CD14-positive monocyte (primary cell): ENCODE data around the gene RFX1. TPM values are rescaled to one million over a fixed set of nuclear protein-coding genes. Genes with fewer than 3 reads are reported as not detected.

Source experiments
- DNase-seq, 3 donors: peaks; one replicate each; pipeline ENCODE4 v3.0.0-alpha.2; 2011 to 2022
- H2AFZ ChIP-seq: 2 replicates; pipeline ENCODE4 v1.6.0; 2012; ENCODE audit warnings: mild to moderate bottlenecking, low read depth, low read length, inconsistent platforms; ENCODE audit not compliant: insufficient read depth, poor library complexity, severe bottlenecking
- H3K27ac ChIP-seq, 2 donors: 1 replicate in 1 of 2; 2 replicates in 1 of 2; pipeline ENCODE4 v1.5.1; 2012 to 2013; ENCODE audit warnings: low read length in 2 of 2, control low read depth in 1 of 2, inconsistent platforms in 1 of 2, low read depth in 1 of 2, mild to moderate bottlenecking in 1 of 2
- H3K27me3 ChIP-seq, 2 donors: one replicate each; pipeline versions ENCODE4 v1.6.0 to v1.6.1; 2011 to 2013; ENCODE audit warnings: low read length in 2 of 2; ENCODE audit not compliant: control insufficient read depth in 2 of 2, insufficient read depth in 2 of 2
- H3K36me3 ChIP-seq, 2 donors: replicated peaks in 1 of 2; 1 replicate in 1 of 2; 2 replicates in 1 of 2; pipeline versions ENCODE4 v1.5.1 to v1.6.1; 2012 to 2013; ENCODE audit warnings: low read length in 2 of 2, control low read depth in 1 of 2, inconsistent platforms in 1 of 2, mild to moderate bottlenecking in 1 of 2; ENCODE audit not compliant: insufficient read depth in 2 of 2, control insufficient read depth in 1 of 2
- H3K4me1 ChIP-seq, 2 donors: 1 replicate in 1 of 2; 2 replicates in 1 of 2; pipeline versions ENCODE4 v1.5.1 to v1.6.1; 2012 to 2013; ENCODE audit warnings: low read length in 2 of 2, control low read depth in 1 of 2, inconsistent platforms in 1 of 2, mild to moderate bottlenecking in 1 of 2, moderate library complexity in 1 of 2; ENCODE audit not compliant: insufficient read depth in 2 of 2, control insufficient read depth in 1 of 2
- H3K4me2 ChIP-seq: replicated peaks from 2 replicates; pipeline ENCODE3; 2012; ENCODE audit warnings: low read length, moderate library complexity, mild to moderate bottlenecking; ENCODE audit not compliant: poor library complexity, severe bottlenecking; ENCODE audit errors: extremely low read depth
- H3K4me3 ChIP-seq, 3 experiments: fragments of 200-600 bp in 1 of 3; sonication (generic) in 1 of 3; replicated peaks in 1 of 3; 1 replicate in 2 of 3; 2 replicates in 1 of 3; pipeline ENCODE4 v1.5.1; 2011 to 2013; ENCODE audit warnings: low read length in 3 of 3, mild to moderate bottlenecking in 3 of 3, control low read depth in 2 of 3, low read depth in 2 of 3, inconsistent platforms in 1 of 3, moderate library complexity in 1 of 3
- H3K79me2 ChIP-seq: 2 replicates; pipeline ENCODE4 v1.6.0; 2012; ENCODE audit warnings: mild to moderate bottlenecking, control low read depth, inconsistent platforms, low read length, moderate library complexity; ENCODE audit not compliant: insufficient read depth
- H3K9ac ChIP-seq: 2 replicates; pipeline ENCODE4 v1.6.0; 2017; ENCODE audit warnings: low read length, mild to moderate bottlenecking; ENCODE audit not compliant: insufficient read depth, poor library complexity, severe bottlenecking
- H3K9me3 ChIP-seq, 2 donors: replicated peaks in 1 of 2; 1 replicate in 1 of 2; 2 replicates in 1 of 2; pipeline versions ENCODE4 v1.5.1 to v1.6.1; 2012 to 2013; ENCODE audit warnings: low read length in 2 of 2, control low read depth in 1 of 2; ENCODE audit not compliant: control insufficient read depth in 1 of 2, insufficient read depth in 1 of 2
- H4K20me1 ChIP-seq: 2 replicates; pipeline ENCODE4 v1.6.0; 2012; ENCODE audit warnings: mild to moderate bottlenecking, low read length, control low read depth, moderate library complexity; ENCODE audit not compliant: insufficient read depth
- H3K27ac Mint-ChIP-seq, 7 donors: one replicate each; pipeline ENCODE4 v1.8.0; 2020; ENCODE audit warnings: mild to moderate bottlenecking in 7 of 7, mixed read lengths in 7 of 7, moderate library complexity in 6 of 7, inconsistent platforms in 2 of 7
- H3K27me3 Mint-ChIP-seq, 3 donors: one replicate each; pipeline ENCODE4 v1.8.0; 2021 to 2022; ENCODE audit warnings: low read depth in 3 of 3, mild to moderate bottlenecking in 3 of 3, mixed read lengths in 3 of 3, moderate library complexity in 3 of 3, inconsistent platforms in 1 of 3
- H3K36me3 Mint-ChIP-seq, 2 donors: one replicate each; pipeline ENCODE4 v1.8.0; 2020; ENCODE audit warnings: mixed read lengths in 2 of 2, inconsistent platforms in 1 of 2, mild to moderate bottlenecking in 1 of 2
- H3K4me1 Mint-ChIP-seq: one replicate; pipeline ENCODE4 v1.8.0; 2020; ENCODE audit warnings: mild to moderate bottlenecking, mixed read lengths
- H3K4me3 Mint-ChIP-seq, 2 donors: one replicate each; pipeline ENCODE4 v1.8.0; 2020; ENCODE audit warnings: mild to moderate bottlenecking in 2 of 2, mixed read lengths in 2 of 2, moderate library complexity in 1 of 2
- H3K9me3 Mint-ChIP-seq, 7 donors: one replicate each; pipeline ENCODE4 v1.8.0; 2020 to 2022; ENCODE audit warnings: mixed read lengths in 7 of 7, mild to moderate bottlenecking in 6 of 7, moderate library complexity in 6 of 7, inconsistent platforms in 2 of 7
- WGBS: methylation state at CpG from one replicate; pipeline ENCODE4 v1.1.5; 2013; ENCODE audit warnings: missing lambda C conversion rate; ENCODE audit not compliant: insufficient coverage; 5-methylcytosine and 5-hydroxymethylcytosine counted together
- intact Hi-C, 2 donors: fragments of 100-400 bp; cut with micrococcal nuclease; formaldehyde crosslinking; loops; one replicate each; pipeline versions ENCODE4 v1.15.0 to v1.15.1; 2023
- polyA plus RNA-seq, 3 donors: library from polyadenylated mRNA; depleted of rRNA in 1 of 3; unstranded in 2 of 3; stranded (reverse) in 1 of 3; fragments of 300-500 nt in 2 of 3; fragments of >200 nt in 1 of 3; fragmentation: Illumina TruSeq in 2 of 3; gene quantifications; 1 replicate in 2 of 3; 2 replicates in 1 of 3; pipeline ENCODE4 v1.2.3, GENCODE V29; 2012 to 2021
- TF ChIP-seq, protein P1 (sequence below): fragments of 200-600 bp; IDR thresholded peaks from one replicate; pipeline ENCODE4 v1.8.0; 2022; ENCODE audit warnings: antibody characterized with exemption, mild to moderate bottlenecking

The RFX1 gene
- polyA plus RNA-seq, 3 donors: 0.89 to 12.8 (median 0.95) TPM

DNA sequence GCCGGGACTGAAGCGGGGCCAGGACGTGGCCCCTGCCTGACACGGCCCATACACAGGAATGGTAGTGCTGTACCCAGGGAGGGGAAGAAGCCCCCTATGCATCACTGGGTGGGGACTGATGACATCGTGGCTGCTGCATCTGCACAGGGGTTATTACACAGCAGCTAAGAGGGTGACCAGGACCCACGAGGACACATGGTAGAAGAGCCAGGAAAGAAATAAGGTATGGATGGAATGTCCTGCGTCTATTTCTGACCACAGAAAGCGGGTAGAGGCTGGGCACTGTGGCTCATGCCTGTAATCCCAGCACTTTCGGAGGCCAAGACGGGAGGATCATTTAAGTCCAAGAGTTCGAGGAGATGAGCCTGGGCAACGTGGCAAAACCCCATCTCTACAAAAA lies 29.7 kb downstream of the RFX1 start:
- H3K9ac ChIP-seq: no peak overlapping the region
- H3K36me3 Mint-ChIP-seq: peaks cover 36 to 67% of the 10 kb centered on the region in 2 donors
- TF ChIP-seq, protein P1, sequence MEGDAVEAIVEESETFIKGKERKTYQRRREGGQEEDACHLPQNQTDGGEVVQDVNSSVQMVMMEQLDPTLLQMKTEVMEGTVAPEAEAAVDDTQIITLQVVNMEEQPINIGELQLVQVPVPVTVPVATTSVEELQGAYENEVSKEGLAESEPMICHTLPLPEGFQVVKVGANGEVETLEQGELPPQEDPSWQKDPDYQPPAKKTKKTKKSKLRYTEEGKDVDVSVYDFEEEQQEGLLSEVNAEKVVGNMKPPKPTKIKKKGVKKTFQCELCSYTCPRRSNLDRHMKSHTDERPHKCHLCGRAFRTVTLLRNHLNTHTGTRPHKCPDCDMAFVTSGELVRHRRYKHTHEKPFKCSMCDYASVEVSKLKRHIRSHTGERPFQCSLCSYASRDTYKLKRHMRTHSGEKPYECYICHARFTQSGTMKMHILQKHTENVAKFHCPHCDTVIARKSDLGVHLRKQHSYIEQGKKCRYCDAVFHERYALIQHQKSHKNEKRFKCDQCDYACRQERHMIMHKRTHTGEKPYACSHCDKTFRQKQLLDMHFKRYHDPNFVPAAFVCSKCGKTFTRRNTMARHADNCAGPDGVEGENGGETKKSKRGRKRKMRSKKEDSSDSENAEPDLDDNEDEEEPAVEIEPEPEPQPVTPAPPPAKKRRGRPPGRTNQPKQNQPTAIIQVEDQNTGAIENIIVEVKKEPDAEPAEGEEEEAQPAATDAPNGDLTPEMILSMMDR: no peak
- H3K4me3 Mint-ChIP-seq: peak overlapping the region in 1 of 2 donors; percentile 37
- WGBS: 92% methylated on average over 7 of the region's 12 CpGs
- no peak overlapping the region for H3K4me2 ChIP-seq
- no peak for DNase-seq
- no peak overlapping the region for H2AFZ ChIP-seq
- H3K9me3 ChIP-seq: no peaks in the 10 kb centered on the region
- H4K20me1 ChIP-seq: no peaks in the 10 kb centered on the region
- H3K4me3 ChIP-seq: no peak overlapping the region
- no peaks in the 10 kb centered on the region for H3K9me3 Mint-ChIP-seq
- no peaks in the 10 kb centered on the region for H3K27me3 ChIP-seq
- H3K27ac Mint-ChIP-seq: peak overlapping the region in 3 of 7 donors; percentile 11 to 60 (median 23)
- H3K4me1 Mint-ChIP-seq: peaks cover 30% of the 10 kb centered on the region
- intact Hi-C loops: no loop called here
- H3K4me1 ChIP-seq: peaks cover 23 to 38% of the 10 kb centered on the region in 2 donors
- H3K79me2 ChIP-seq: no peaks in the 10 kb centered on the region
- H3K27ac ChIP-seq: no peak overlapping the region
- H3K27me3 Mint-ChIP-seq: peaks cover 0 to 1% (median 0%) of the 10 kb centered on the region in 3 donors
- H3K36me3 ChIP-seq: peaks cover 29 to 51% of the 10 kb centered on the region in 2 donors

DNA sequence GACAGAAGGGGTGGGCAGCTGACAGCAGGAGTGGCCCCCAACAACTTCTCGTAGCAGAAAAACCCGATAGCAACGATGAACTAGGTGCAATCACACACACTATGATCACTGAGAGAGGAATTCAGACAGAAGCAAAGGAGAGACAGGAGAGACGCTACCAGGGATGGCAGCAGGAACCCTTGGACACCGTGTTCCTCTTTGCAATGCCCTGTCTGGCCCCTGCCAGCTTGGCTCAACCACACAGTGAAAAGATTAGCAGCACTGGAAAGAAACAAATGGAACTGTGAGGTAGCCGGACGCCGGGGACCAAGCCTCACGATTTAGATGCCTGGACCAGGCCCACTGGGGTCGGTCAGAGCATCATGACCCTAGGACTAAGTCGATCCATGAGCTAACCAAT lies 30.2 kb downstream of the RFX1 start:
- H3K79me2 ChIP-seq: no peaks in the 10 kb centered on the region
- H3K27ac ChIP-seq: no peak overlapping the region
- no peak overlapping the region for H3K4me2 ChIP-seq
- no peaks in the 10 kb centered on the region for H3K9me3 ChIP-seq
- no peaks in the 10 kb centered on the region for H3K27me3 ChIP-seq
- H3K4me3 ChIP-seq: no peak overlapping the region
- Mint-ChIP-seq H3K4me3 (no peak overlapping the region), H3K36me3 (peaks cover 37 to 68% of the 10 kb centered on the region in 2 donors), H3K4me1 (peaks cover 26% of the 10 kb centered on the region), H3K27me3 (peaks cover 0 to 1% (median 0%) of the 10 kb centered on the region in 3 donors), H3K27ac (peak overlapping the region in 4 of 7 donors; percentile 23 to 69 (median 46)), H3K9me3 (no peaks in the 10 kb centered on the region)
- no peak overlapping the region for H3K9ac ChIP-seq
- H2AFZ ChIP-seq: no peak overlapping the region
- intact Hi-C loops: no loop called here
- TF ChIP-seq, protein P1: no peak
- H3K36me3 ChIP-seq: peaks cover 29 to 54% of the 10 kb centered on the region in 2 donors
- no peaks in the 10 kb centered on the region for H4K20me1 ChIP-seq
- no peak for DNase-seq
- WGBS: 95% methylated on average over 10 of the region's 11 CpGs
- H3K4me1 ChIP-seq: peaks cover 23 to 33% of the 10 kb centered on the region in 2 donors
